A673 (cell line): ENCODE results near the gene TSNAXIP1. TPM values are rescaled to one million over a fixed set of nuclear protein-coding genes. Genes with fewer than 3 reads are reported as not detected.

ENCODE experiments used
- BruUV-seq: library from RNA; stranded (reverse); fragments of 400-500 nt; replicated peaks from 2 replicates; lab custom pipeline; 2021; lab: Mats Ljungman, UMichigan
- CTCF ChIA-PET: fragments of 300-600 bp; sonication (Branson Sonifier 250); formaldehyde crosslinking; loops from one replicate; lab custom pipeline; 2022; ENCODE audit warnings: antibody characterized with exemption; lab: Charles Lee
- POLR2A ChIA-PET: fragments of 300-600 bp; sonication (Branson Sonifier 250); formaldehyde crosslinking; loops from one replicate; lab custom pipeline; 2022; ENCODE audit warnings: antibody characterized with exemption; ENCODE audit not compliant: low non-redundant PET; lab: Charles Lee
- DNase-seq: peaks from one replicate; pipeline ENCODE4 v3.0.0-alpha.2; 2015; ENCODE audit warnings: low spot score
- H3K27ac ChIP-seq: fragments of 200-600 bp; sonication (generic); 2 replicates; pipeline ENCODE4 v1.5.1; 2016; ENCODE audit warnings: mixed run types, low read depth, mild to moderate bottlenecking, mixed read lengths, antibody characterized with exemption, low read length; ENCODE audit not compliant: poor library complexity, severe bottlenecking
- H3K27me3 ChIP-seq: fragments of 200-600 bp; sonication (generic); replicated peaks from 2 replicates; pipeline ENCODE4 v1.6.1; 2017; ENCODE audit warnings: mixed run types, low read depth, mild to moderate bottlenecking, mixed read lengths, antibody characterized with exemption, low read length; ENCODE audit not compliant: insufficient read depth, poor library complexity
- H3K36me3 ChIP-seq: fragments of 200-600 bp; sonication (generic); 2 replicates; pipeline ENCODE4 v1.6.1; 2016; ENCODE audit warnings: mixed run types, mild to moderate bottlenecking, mixed read lengths, antibody characterized with exemption, low read length; ENCODE audit not compliant: insufficient read depth, poor library complexity, severe bottlenecking
- H3K4me1 ChIP-seq: fragments of 200-600 bp; sonication (generic); 2 replicates; pipeline ENCODE4 v1.6.1; 2017; ENCODE audit warnings: mixed run types, mild to moderate bottlenecking, mixed read lengths, antibody characterized with exemption, low read length; ENCODE audit not compliant: insufficient read depth, poor library complexity, severe bottlenecking
- H3K4me3 ChIP-seq: fragments of 200-600 bp; sonication (generic); 2 replicates; pipeline ENCODE4 v1.5.1; 2016; ENCODE audit warnings: low read depth, mixed run types, mild to moderate bottlenecking, mixed read lengths, low read length; ENCODE audit not compliant: poor library complexity, severe bottlenecking
- H3K9me3 ChIP-seq: fragments of 200-600 bp; sonication (generic); 2 replicates; pipeline ENCODE4 v1.6.1; 2016; ENCODE audit warnings: mixed run types, low read depth, mild to moderate bottlenecking, mixed read lengths, antibody characterized with exemption, low read length; ENCODE audit not compliant: poor library complexity, severe bottlenecking
- CTCF ChIP-seq: fragments of 300-800, 200-600 bp; sonication (generic); conservative IDR thresholded peaks from 2 replicates; pipeline ENCODE4 v1.5.1; 2017; ENCODE audit warnings: low read depth, mild to moderate bottlenecking, antibody characterized with exemption, low read length, moderate library complexity, mixed read lengths
- EZH2 ChIP-seq: fragments of 200-600 bp; sonication (generic); IDR thresholded peaks from 2 replicates; pipeline ENCODE4 v1.6.1; 2017; ENCODE audit warnings: borderline replicate concordance, low read depth, mild to moderate bottlenecking, mixed read lengths, antibody characterized with exemption, low read length; ENCODE audit not compliant: poor library complexity, severe bottlenecking
- intact Hi-C: fragments of 100-400 bp; cut with micrococcal nuclease; formaldehyde crosslinking; loops from one replicate; pipeline ENCODE4 v1.10.0; 2022; ENCODE audit not compliant: unreplicated experiment
- total RNA-seq: library from RNA; stranded (reverse); gene quantifications from 2 replicates; pipeline ENCODE4 v1.2.3, GENCODE V29; 2021

The TSNAXIP1 gene
- total RNA-seq, 1 experiment from 2014 or later = 1.0 TPM

- no TSS peak for BruUV-seq
- POLR2A ChIA-PET = no interaction called here
- intact Hi-C loops = no loop called here
Observed at GRCh38 chr16:67841198-67841815, 34.6 kb downstream of the TSNAXIP1 start.

GRCh38 chr16:67841816-67842508 lies 35.3 kb downstream of the TSNAXIP1 start, which contains the start of gene THAP11:
Gene THAP11, plus strand, starts transcription at chr16:67842320. Its CDS starts 235 bp downstream, at chr16:67842555.
- Histone ChIP-seq H3K27me3 (no peaks in the 10 kb centered on the region), H3K4me1 (peaks cover 29% of the 10 kb centered on the region), H3K9me3 (no peaks in the 10 kb centered on the region), H3K4me3 (peak within 1 kb of the TSS; percentile 89), H3K27ac (peak within 1 kb of the TSS; percentile 99), H3K36me3 (no peaks in the 10 kb centered on the region)
- intact Hi-C loops = no loop called here
- POLR2A ChIA-PET = no interaction called here
- TF ChIP-seq EZH2 (no peak), CTCF (peak; percentile 85)
- DNase-seq = peak; percentile 98
- CTCF ChIA-PET = no interaction called here
- BruUV-seq = no TSS peak

More at GRCh38 chr16:67841198-67841815, 34.6 kb downstream of the TSNAXIP1 start:
- CTCF ChIA-PET = no interaction called here
- Histone ChIP-seq H3K4me1 (peaks cover 29% of the 10 kb centered on the region), H3K27ac (peak overlapping the region; percentile 99), H3K4me3 (peak overlapping the region; percentile 89), H3K36me3 (no peaks in the 10 kb centered on the region), H3K9me3 (no peaks in the 10 kb centered on the region), H3K27me3 (no peaks in the 10 kb centered on the region)
- peak; percentile 33 for DNase-seq
- TF ChIP-seq EZH2 = no peak
- TF ChIP-seq CTCF = no peak

- Histone ChIP-seq H3K27ac (peak overlapping the region; percentile 99), H3K36me3 (no peaks in the 10 kb centered on the region), H3K4me1 (peaks cover 29% of the 10 kb centered on the region), H3K9me3 (no peaks in the 10 kb centered on the region), H3K27me3 (no peaks in the 10 kb centered on the region), H3K4me3 (peak overlapping the region; percentile 89)
- BruUV-seq = no TSS peak
- TF ChIP-seq CTCF (peak; percentile 33; the same call in 1 of the 2 replicates), EZH2 (no peak)
- CTCF ChIA-PET = no interaction called here
- DNase-seq = peak; percentile 74
- intact Hi-C loops = no loop called here
- POLR2A ChIA-PET = no interaction called here
Observed at GRCh38 chr16:67842509-67843342, 36.0 kb downstream of the TSNAXIP1 start.
